ENCODE measurements around the gene PRKCA. TPM values are rescaled to one million over a fixed set of nuclear protein-coding genes. Genes with fewer than 3 reads are reported as not detected.
"Not testable (repeated sequence)": the region's sequence is repeated elsewhere in the genome, so short reads cannot be mapped to it uniquely, and the experiment has no call there.

Gene PRKCA
- total and polyA plus RNA-seq, 12 donors: 1.6 to 27.6 (median 10.5) TPM

- ATAC-seq (no peak), DNase-seq (no peak)
- intact Hi-C loops (cut with DNase I): no loop called here
- TF ChIP-seq CTCF (IDR thresholded peaks at IDR 0.05): no peak
- WGBS, 2 donors: 78 to 79% methylated on average over 3 of the region's 3 CpGs
- Histone ChIP-seq H3K4me3 (no peak overlapping the region), H3K27ac (no peak overlapping the region), H3K27me3 (no peaks in the 10 kb centered on the region), H3K36me3 (no peaks in the 10 kb centered on the region), H3K4me1 (peaks cover 0 to 13% (median 6%) of the 10 kb centered on the region in 9 donors), H3K9me3 (no peaks in the 10 kb centered on the region)
These were observed 95.1 kb downstream of the PRKCA start for GRCh38 chr17:66397486-66397885.

GRCh38 chr17:66398059-66398458 is 95.6 kb downstream of the PRKCA start:
- DNase-seq (no peak), ATAC-seq (no peak)
- Histone ChIP-seq H3K27me3 (no peaks in the 10 kb centered on the region), H3K27ac (no peak overlapping the region), H3K4me3 (no peak overlapping the region), H3K9me3 (no peaks in the 10 kb centered on the region), H3K4me1 (peaks cover 0 to 13% (median 6%) of the 10 kb centered on the region in 9 donors), H3K36me3 (no peaks in the 10 kb centered on the region)
- WGBS, 2 donors: 50 to 54% methylated on average over 4 of the region's 4 CpGs
- intact Hi-C loops (cut with DNase I): no loop called here
- no peak for TF ChIP-seq CTCF (IDR thresholded peaks at IDR 0.05)

GRCh38 chr17:66398617-66399016 is 96.2 kb downstream of the PRKCA start:
- DNase-seq (no peak), ATAC-seq (no peak)
- Histone ChIP-seq H3K36me3 (no peaks in the 10 kb centered on the region), H3K9me3 (no peaks in the 10 kb centered on the region), H3K4me1 (peaks cover 0 to 13% (median 8%) of the 10 kb centered on the region in 9 donors), H3K27me3 (no peaks in the 10 kb centered on the region), H3K27ac (no peak overlapping the region), H3K4me3 (no peak overlapping the region)
- WGBS, 2 donors: 84 to 91% methylated on average over 8 of the region's 8 CpGs
- intact Hi-C loops (cut with DNase I): no loop called here
- no peak for TF ChIP-seq CTCF (IDR thresholded peaks at IDR 0.05)

- intact Hi-C loops (cut with DNase I): no loop called here
- WGBS, 2 donors: 95 to 99% methylated on average over 3 of the region's 3 CpGs
- no peak for TF ChIP-seq CTCF (IDR thresholded peaks at IDR 0.05)
- Histone ChIP-seq H3K36me3 (no peaks in the 10 kb centered on the region), H3K27me3 (no peaks in the 10 kb centered on the region), H3K4me3 (no peak overlapping the region), H3K9me3 (no peaks in the 10 kb centered on the region), H3K27ac (no peak overlapping the region), H3K4me1 (peaks cover 0 to 20% (median 13%) of the 10 kb centered on the region in 9 donors)
- DNase-seq (no peak), ATAC-seq (no peak)
These were observed 97.0 kb downstream of the PRKCA start for GRCh38 chr17:66399441-66399840.

- H3K36me3 ChIP-seq; H3K27ac ChIP-seq; H3K4me3 ChIP-seq; H3K9me3 ChIP-seq; DNase-seq; ATAC-seq; H3K27me3 ChIP-seq; intact Hi-C loops (cut with DNase I): not testable (repeated sequence)
- WGBS, 2 donors: 95% methylated on average over 11 of the region's 11 CpGs
- H3K4me1 ChIP-seq: peaks cover 0 to 28% (median 14%) of the 10 kb centered on the region in 9 donors
These were observed 97.8 kb downstream of the PRKCA start for GRCh38 chr17:66400041-66400688.

Data from heart right ventricle (tissue), 16 donors.